Non-pigmented ciliary epithelial cell (primary cell): ENCODE data around the gene TRAPPC8.
A peak's percentile ranks its signal among the peaks of the same experiment; 100 is the strongest.
"Not testable (repeated sequence)": the region's sequence is repeated elsewhere in the genome, so short reads cannot be mapped to it uniquely, and the experiment has no call there.

Source experiments
- DNase-seq: peaks from one replicate; pipeline ENCODE4 v3.0.0-alpha.2; 2010; ENCODE audit warnings: low read depth

The TRAPPC8 gene

GRCh38 chr18:31942999-31943877 is at the start of gene TRAPPC8:
TRAPPC8 (minus strand) TSS chr18:31943128; CDS start chr18:31942764, 364 bp downstream.
- DNase-seq, result peak; percentile 93

GRCh38 chr18:31990823-31991222 is 47.9 kb upstream of the TRAPPC8 start:
- DNase-seq, result no peak

GRCh38 chr18:31983976-31984375 is 41.0 kb upstream of the TRAPPC8 start:
- DNase-seq, result no peak

- no peak for DNase-seq
Measured at GRCh38 chr18:31983020-31983419, 40.1 kb upstream of the TRAPPC8 start.

- no peak for DNase-seq
Measured at GRCh38 chr18:31980863-31981262, 37.9 kb upstream of the TRAPPC8 start.

- no peak for DNase-seq
Measured at GRCh38 chr18:31979714-31980113, 36.8 kb upstream of the TRAPPC8 start.

GRCh38 chr18:31978616-31979015 is 35.7 kb upstream of the TRAPPC8 start:
- no peak for DNase-seq

GRCh38 chr18:31977270-31977872 is 34.4 kb upstream of the TRAPPC8 start:
- peak; percentile 11 for DNase-seq

GRCh38 chr18:31976242-31976641 is 33.3 kb upstream of the TRAPPC8 start:
- no peak for DNase-seq

- DNase-seq, result no peak
Measured at GRCh38 chr18:31973929-31974546, 31.1 kb upstream of the TRAPPC8 start.

- no peak for DNase-seq
Measured at GRCh38 chr18:31970617-31971016, 27.7 kb upstream of the TRAPPC8 start.

GRCh38 chr18:31965316-31965970 is 22.5 kb upstream of the TRAPPC8 start:
- no peak for DNase-seq

- DNase-seq, result no peak
Measured at GRCh38 chr18:31957728-31958127, 14.8 kb upstream of the TRAPPC8 start.

- DNase-seq, result no peak
Measured at GRCh38 chr18:31954349-31954748, 11.4 kb upstream of the TRAPPC8 start.

- DNase-seq, result not testable (repeated sequence)
Measured at GRCh38 chr18:31953699-31954098, 10.8 kb upstream of the TRAPPC8 start.

- DNase-seq, result no peak
Measured at GRCh38 chr18:31952223-31952622, 9.3 kb upstream of the TRAPPC8 start.

GRCh38 chr18:31950583-31950982 is 7.7 kb upstream of the TRAPPC8 start:
- DNase-seq, result no peak

GRCh38 chr18:31948349-31948748 is 5.4 kb upstream of the TRAPPC8 start:
- not testable (repeated sequence) for DNase-seq

- no peak for DNase-seq
Measured at GRCh38 chr18:31946305-31947046, 3.5 kb upstream of the TRAPPC8 start.

- DNase-seq, result no peak
Measured at GRCh38 chr18:31943878-31944816, 1.2 kb upstream of the TRAPPC8 start.
